BLaER1 treated with 17β-estradiol and CSF1 and Interleukin-3, amounts not matched to agents 10 nM and 100 nM (cell line): Measurements from ENCODE around the gene GPC2.
"Not testable (repeated sequence)": the region's sequence is repeated elsewhere in the genome, so short reads cannot be mapped to it uniquely, and the experiment has no call there.

Source experiments
- H3K27ac ChIP-seq, 11 experiments: shearing (Covaris generic); formaldehyde crosslinking; 2 replicates each; pipeline ENCODE4 v1.8.1; 2022
- H3K27me3 ChIP-seq, 11 experiments: shearing (Covaris generic); formaldehyde crosslinking; 2 replicates each; pipeline ENCODE4 v1.8.1; 2022
- H3K36me3 ChIP-seq, 11 experiments: shearing (Covaris generic); formaldehyde crosslinking; 2 replicates each; pipeline ENCODE4 v1.8.1; 2022
- H3K4me1 ChIP-seq, 10 experiments: shearing (Covaris generic); formaldehyde crosslinking; 2 replicates each; pipeline ENCODE4 v1.8.1; 2022
- H3K4me2 ChIP-seq, 11 experiments: shearing (Covaris generic); formaldehyde crosslinking; 2 replicates each; pipeline ENCODE4 v1.8.1; 2022
- H3K4me3 ChIP-seq, 10 experiments: shearing (Covaris generic); formaldehyde crosslinking; 2 replicates each; pipeline ENCODE4 v1.8.1; 2022
- H3K9ac ChIP-seq, 11 experiments: shearing (Covaris generic); formaldehyde crosslinking; 2 replicates each; pipeline ENCODE4 v1.8.1; 2022
- H3K9me3 ChIP-seq, 11 experiments: shearing (Covaris generic); formaldehyde crosslinking; replicated peaks in 1 of 11; 2 replicates each; pipeline ENCODE4 v1.8.1; 2022
- H4K20me1 ChIP-seq, 11 experiments: shearing (Covaris generic); formaldehyde crosslinking; 2 replicates each; pipeline ENCODE4 v1.8.1; 2022
- Cebpa-rat ChIP-seq, 11 experiments: shearing (Covaris generic); IDR thresholded peaks; 2 replicates each; pipeline ENCODE4 v1.8.1; 2022

GPC2 gene

GRCh38 chr7:100146350-100146749, 30.8 kb downstream of the GPC2 start:
- Histone ChIP-seq H3K36me3 (peaks cover 0 to 15% (median 9%) of the 10 kb centered on the region in 11 experiments; a peak in 9 of 22 replicates), H3K4me1 (peaks cover 31 to 48% (median 40%) of the 10 kb centered on the region in 10 experiments)
- not testable (repeated sequence) for H3K4me2 ChIP-seq, H4K20me1 ChIP-seq, H3K9ac ChIP-seq, H3K9me3 ChIP-seq, H3K27ac ChIP-seq, H3K4me3 ChIP-seq, H3K27me3 ChIP-seq
- TF ChIP-seq Cebpa-rat (IDR thresholded peaks at IDR 0.05), result 0 out of 22 replicates have a peak, but pooled peaks of 1 of the 11 experiments have one; percentile 17

GRCh38 chr7:100142461-100142860, 34.7 kb downstream of the GPC2 start:
- Histone ChIP-seq H3K9me3 (no peaks in the 10 kb centered on the region), H3K27me3 (no peaks in the 10 kb centered on the region), H3K9ac (peak overlapping the region in 5 of 11 experiments; percentile 35 to 72 (median 60); a peak in 6 of 22 replicates), H3K4me1 (peaks cover 22 to 59% (median 40%) of the 10 kb centered on the region in 10 experiments), H4K20me1 (no peaks in the 10 kb centered on the region), H3K36me3 (no peaks in the 10 kb centered on the region), H3K4me2 (peak overlapping the region in 9 of 11 experiments; percentile 59 to 91 (median 78); a peak in 15 of 22 replicates), H3K4me3 (no peak overlapping the region), H3K27ac (peak overlapping the region in 8 of 11 experiments; percentile 27 to 85 (median 75); a peak in 14 of 22 replicates)
- peak in 2 of 11 experiments; percentile 32 to 56; a peak in 2 of 22 replicates for TF ChIP-seq Cebpa-rat (IDR thresholded peaks at IDR 0.05)

DNA sequence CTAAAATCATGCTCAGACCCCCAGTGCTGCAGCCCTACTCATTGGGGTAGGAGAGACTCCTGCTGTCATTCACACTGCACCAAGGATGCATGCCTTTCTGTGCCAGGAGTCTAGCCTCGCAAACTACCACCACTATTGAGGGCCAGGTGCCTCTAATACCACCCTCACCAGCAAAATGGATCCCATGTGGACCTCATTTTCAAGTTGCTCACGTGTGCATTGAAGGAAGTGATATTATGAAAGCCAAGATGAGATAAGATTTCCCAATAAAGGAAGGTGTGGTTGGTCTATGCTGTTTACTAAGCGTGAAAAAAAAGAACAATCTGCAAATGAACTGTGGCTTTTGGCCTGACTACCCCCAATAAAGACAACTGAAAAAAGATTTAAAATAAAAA, 35.6 kb downstream of the GPC2 start:
- Histone ChIP-seq H3K4me2 (peak overlapping the region; percentile 33 to 91 (median 77); a peak in 21 of 22 replicates), H3K27ac (peak overlapping the region in 10 of 11 experiments; percentile 3 to 85 (median 71); a peak in 17 of 22 replicates), H3K9ac (peak overlapping the region in 9 of 11 experiments; percentile 37 to 72 (median 54); a peak in 14 of 22 replicates), H3K36me3 (no peaks in the 10 kb centered on the region), H3K9me3 (no peaks in the 10 kb centered on the region), H3K27me3 (no peaks in the 10 kb centered on the region), H3K4me3 (0 out of 20 replicates have a peak overlapping the region, but pooled peaks of 1 of the 10 experiments have one; percentile 18), H3K4me1 (peaks cover 23 to 59% (median 40%) of the 10 kb centered on the region in 10 experiments), H4K20me1 (no peaks in the 10 kb centered on the region)
- TF ChIP-seq Cebpa-rat (IDR thresholded peaks at IDR 0.05), result peak in 7 of 11 experiments; percentile 13 to 54 (median 38); a peak in 3 of 22 replicates

- Histone ChIP-seq H4K20me1 (no peaks in the 10 kb centered on the region), H3K27ac (no peak overlapping the region), H3K9me3 (no peaks in the 10 kb centered on the region), H3K4me1 (peaks cover 23 to 61% (median 39%) of the 10 kb centered on the region in 10 experiments), H3K4me2 (peak overlapping the region in 10 of 11 experiments; percentile 3 to 68 (median 40); a peak in 19 of 22 replicates), H3K36me3 (no peaks in the 10 kb centered on the region), H3K27me3 (no peaks in the 10 kb centered on the region), H3K4me3 (no peak overlapping the region), H3K9ac (peak overlapping the region in 1 of 11 experiments; percentile 1; a peak in 1 of 22 replicates)
- TF ChIP-seq Cebpa-rat (IDR thresholded peaks at IDR 0.05), result no peak
Observed at GRCh38 chr7:100137851-100138760, 39.1 kb downstream of the GPC2 start.

GRCh38 chr7:100132697-100133151, 44.5 kb downstream of the GPC2 start:
- Histone ChIP-seq H3K4me1 (peaks cover 8 to 42% (median 27%) of the 10 kb centered on the region in 10 experiments), H3K4me2 (peak overlapping the region in 7 of 11 experiments; percentile 11 to 56 (median 31); a peak in 11 of 22 replicates), H3K9ac (0 out of 22 replicates have a peak overlapping the region, but pooled peaks of 1 of the 11 experiments have one; percentile 1), H4K20me1 (no peaks in the 10 kb centered on the region), H3K9me3 (no peaks in the 10 kb centered on the region), H3K4me3 (no peak overlapping the region), H3K36me3 (no peaks in the 10 kb centered on the region), H3K27me3 (peaks cover 4 to 21% (median 16%) of the 10 kb centered on the region in 11 experiments; a peak in 12 of 22 replicates), H3K27ac (no peak overlapping the region)
- TF ChIP-seq Cebpa-rat (IDR thresholded peaks at IDR 0.05), result no peak

DNA sequence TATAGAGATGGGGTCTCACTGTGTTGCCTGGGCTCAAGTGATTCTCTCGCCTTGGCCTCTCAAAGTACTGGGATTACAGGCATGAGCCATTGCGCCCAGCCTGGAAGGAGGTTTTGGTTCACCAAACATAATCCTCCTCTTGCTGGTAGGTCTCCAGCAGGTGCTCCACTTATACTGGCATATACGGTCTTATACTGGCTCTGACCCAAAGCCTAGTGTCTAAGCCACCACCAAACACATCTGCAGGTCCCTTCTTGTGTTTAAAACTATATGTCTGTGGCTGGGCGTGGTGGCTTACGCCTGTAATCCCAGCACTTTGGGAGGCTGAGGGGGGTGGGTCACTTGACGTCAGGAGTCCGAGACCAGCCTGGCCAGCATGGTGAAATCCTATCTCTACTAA, 45.1 kb downstream of the GPC2 start:
- TF ChIP-seq Cebpa-rat (IDR thresholded peaks at IDR 0.05), result no peak

GRCh38 chr7:100130608-100131453, 46.4 kb downstream of the GPC2 start:
- no peaks in the 10 kb centered on the region for H4K20me1 ChIP-seq
- TF ChIP-seq Cebpa-rat (IDR thresholded peaks at IDR 0.05), result no peak
- no peaks in the 10 kb centered on the region for H3K9me3 ChIP-seq
- peaks cover 14 to 48% (median 34%) of the 10 kb centered on the region in 10 experiments for H3K4me1 ChIP-seq
- H3K4me3 ChIP-seq, result no peak overlapping the region
- H3K36me3 ChIP-seq, result no peaks in the 10 kb centered on the region
- H3K4me2 ChIP-seq, result peak overlapping the region; percentile 9 to 65 (median 39); a peak in 16 of 22 replicates
- H3K27ac ChIP-seq, result no peak overlapping the region
- peaks cover 4 to 26% (median 20%) of the 10 kb centered on the region in 11 experiments; a peak in 12 of 22 replicates for H3K27me3 ChIP-seq
- peak overlapping the region in 1 of 11 experiments; percentile 31; a peak in 3 of 22 replicates for H3K9ac ChIP-seq

More for the DNA sequence above, 45.1 kb downstream of the GPC2 start:
- Histone ChIP-seq H3K36me3 (no peaks in the 10 kb centered on the region), H4K20me1 (no peaks in the 10 kb centered on the region), H3K9me3 (no peaks in the 10 kb centered on the region), H3K4me3 (no peak overlapping the region), H3K27ac (no peak overlapping the region), H3K4me1 (peaks cover 9 to 44% (median 28%) of the 10 kb centered on the region in 10 experiments), H3K9ac (0 out of 22 replicates have a peak overlapping the region, but pooled peaks of 3 of the 11 experiments have one; percentile 1 to 6 (median 1)), H3K27me3 (peaks cover 4 to 26% (median 20%) of the 10 kb centered on the region in 11 experiments; a peak in 12 of 22 replicates), H3K4me2 (peak overlapping the region in 8 of 11 experiments; percentile 11 to 56 (median 28); a peak in 11 of 22 replicates)

- H3K9ac ChIP-seq, H3K4me3 ChIP-seq, H3K36me3 ChIP-seq, H3K9me3 ChIP-seq, H4K20me1 ChIP-seq, H3K27ac ChIP-seq: not testable (repeated sequence)
- Histone ChIP-seq H3K27me3 (peaks cover 4 to 26% (median 20%) of the 10 kb centered on the region in 11 experiments; a peak in 12 of 22 replicates), H3K4me1 (peaks cover 20 to 54% (median 39%) of the 10 kb centered on the region in 10 experiments), H3K4me2 (0 out of 22 replicates have a peak overlapping the region, but pooled peaks of 1 of the 11 experiments have one; percentile 34)
Observed at GRCh38 chr7:100130220-100130607, 47.0 kb downstream of the GPC2 start.
